Nephron (organoid): ENCODE data around the gene FUT1.

ENCODE experiments used
- H3K27ac Mint-ChIP-seq, 3 experiments: 2 replicates each; pipeline ENCODE4 v1.8.0; 2020; ENCODE audit warnings: mixed read lengths in 3 of 3, mild to moderate bottlenecking in 2 of 3, moderate library complexity in 1 of 3
- H3K27me3 Mint-ChIP-seq: 2 replicates; pipeline ENCODE4 v1.8.0; 2021; ENCODE audit warnings: low read depth, mild to moderate bottlenecking, moderate library complexity, mixed read lengths
- H3K36me3 Mint-ChIP-seq: 2 replicates; pipeline ENCODE4 v1.8.0; 2020; ENCODE audit warnings: low read depth, mixed read lengths
- H3K4me1 Mint-ChIP-seq: 2 replicates; pipeline ENCODE4 v1.8.0; 2020; ENCODE audit warnings: mixed read lengths
- H3K4me3 Mint-ChIP-seq, 3 experiments: 2 replicates each; pipeline ENCODE4 v1.8.0; 2020; ENCODE audit warnings: mild to moderate bottlenecking in 3 of 3, mixed read lengths in 3 of 3, moderate library complexity in 2 of 3
- H3K9me3 Mint-ChIP-seq: 2 replicates; pipeline ENCODE4 v1.8.0; 2020; ENCODE audit warnings: mixed read lengths
- TF ChIP-seq, protein P1 (sequence below), 3 experiments: fragments of 200-600 bp; sonication (generic); IDR thresholded peaks; one replicate each; pipeline ENCODE4 v1.5.0; 2021; ENCODE audit warnings: antibody characterized with exemption in 3 of 3; ENCODE audit not compliant: unreplicated experiment in 3 of 3

FUT1 gene

GRCh38 chr19:48711106-48711662, 41.3 kb downstream of the FUT1 start:
- Mint-ChIP-seq H3K27me3 (no peaks in the 10 kb centered on the region), H3K27ac (peak overlapping the region in 1 of 3 experiments; percentile 36), H3K9me3 (no peaks in the 10 kb centered on the region), H3K36me3 (peaks cover 14% of the 10 kb centered on the region), H3K4me1 (peaks cover 16% of the 10 kb centered on the region), H3K4me3 (peak overlapping the region; percentile 56 to 75 (median 71))
- TF ChIP-seq, protein P1, sequence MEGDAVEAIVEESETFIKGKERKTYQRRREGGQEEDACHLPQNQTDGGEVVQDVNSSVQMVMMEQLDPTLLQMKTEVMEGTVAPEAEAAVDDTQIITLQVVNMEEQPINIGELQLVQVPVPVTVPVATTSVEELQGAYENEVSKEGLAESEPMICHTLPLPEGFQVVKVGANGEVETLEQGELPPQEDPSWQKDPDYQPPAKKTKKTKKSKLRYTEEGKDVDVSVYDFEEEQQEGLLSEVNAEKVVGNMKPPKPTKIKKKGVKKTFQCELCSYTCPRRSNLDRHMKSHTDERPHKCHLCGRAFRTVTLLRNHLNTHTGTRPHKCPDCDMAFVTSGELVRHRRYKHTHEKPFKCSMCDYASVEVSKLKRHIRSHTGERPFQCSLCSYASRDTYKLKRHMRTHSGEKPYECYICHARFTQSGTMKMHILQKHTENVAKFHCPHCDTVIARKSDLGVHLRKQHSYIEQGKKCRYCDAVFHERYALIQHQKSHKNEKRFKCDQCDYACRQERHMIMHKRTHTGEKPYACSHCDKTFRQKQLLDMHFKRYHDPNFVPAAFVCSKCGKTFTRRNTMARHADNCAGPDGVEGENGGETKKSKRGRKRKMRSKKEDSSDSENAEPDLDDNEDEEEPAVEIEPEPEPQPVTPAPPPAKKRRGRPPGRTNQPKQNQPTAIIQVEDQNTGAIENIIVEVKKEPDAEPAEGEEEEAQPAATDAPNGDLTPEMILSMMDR (IDR thresholded peaks at IDR 0.05; ENCODE audit: unreplicated experiment in 3 of 3), result no peak

GRCh38 chr19:48708471-48708870, 44.0 kb downstream of the FUT1 start:
- H3K27me3 Mint-ChIP-seq, result peaks cover 5% of the 10 kb centered on the region
- H3K9me3 Mint-ChIP-seq, result no peaks in the 10 kb centered on the region
- H3K4me1 Mint-ChIP-seq, result peaks cover 6% of the 10 kb centered on the region
- peaks cover 34% of the 10 kb centered on the region for H3K36me3 Mint-ChIP-seq
- no peak overlapping the region for H3K27ac Mint-ChIP-seq
- TF ChIP-seq, protein P1 (IDR thresholded peaks at IDR 0.05; ENCODE audit: unreplicated experiment in 3 of 3), result no peak
- H3K4me3 Mint-ChIP-seq, result peak overlapping the region in 1 of 3 experiments; percentile 12

DNA sequence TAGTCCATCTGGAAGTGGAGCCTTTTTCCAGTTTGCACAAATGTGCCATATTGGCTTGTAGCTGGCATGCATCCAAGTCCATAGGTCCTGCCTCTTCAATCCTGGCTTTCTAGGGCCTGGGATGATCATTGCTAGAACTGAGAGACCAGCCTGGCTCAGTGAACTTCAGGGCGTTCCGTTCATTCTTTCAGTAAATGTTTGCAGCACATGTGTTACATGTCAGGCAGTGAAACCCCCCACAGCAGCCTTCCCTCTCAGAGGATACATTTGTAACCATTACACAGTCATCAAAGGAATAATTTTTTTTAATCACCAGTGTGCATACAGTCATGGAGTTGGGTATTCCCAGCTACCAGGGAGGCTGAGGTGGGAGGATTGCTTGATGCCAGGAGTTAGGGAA, 47.0 kb downstream of the FUT1 start:
- no peaks in the 10 kb centered on the region for H3K9me3 Mint-ChIP-seq
- H3K27ac Mint-ChIP-seq, result peak overlapping the region in 1 of 3 experiments; percentile 73
- H3K36me3 Mint-ChIP-seq, result peaks cover 43% of the 10 kb centered on the region

GRCh38 chr19:48703316-48703715, 49.1 kb downstream of the FUT1 start:
- H3K4me1 Mint-ChIP-seq, result peaks cover 6% of the 10 kb centered on the region
- H3K27ac Mint-ChIP-seq, result no peak overlapping the region
- no peak overlapping the region for H3K4me3 Mint-ChIP-seq
- H3K36me3 Mint-ChIP-seq, result peaks cover 39% of the 10 kb centered on the region
- TF ChIP-seq, protein P1 (IDR thresholded peaks at IDR 0.05; ENCODE audit: unreplicated experiment in 3 of 3), result no peak
- no peaks in the 10 kb centered on the region for H3K9me3 Mint-ChIP-seq
- H3K27me3 Mint-ChIP-seq, result peaks cover 14% of the 10 kb centered on the region

More for the DNA sequence above, 47.0 kb downstream of the FUT1 start:
- Mint-ChIP-seq H3K27me3 (peaks cover 9% of the 10 kb centered on the region), H3K4me1 (peaks cover 6% of the 10 kb centered on the region), H3K4me3 (no peak overlapping the region)
- TF ChIP-seq, protein P1 (IDR thresholded peaks at IDR 0.05; ENCODE audit: unreplicated experiment in 3 of 3), result no peak

GRCh38 chr19:48702701-48703100, 49.7 kb downstream of the FUT1 start:
- Mint-ChIP-seq H3K4me3 (no peak overlapping the region), H3K9me3 (no peaks in the 10 kb centered on the region), H3K27me3 (peaks cover 18% of the 10 kb centered on the region), H3K27ac (no peak overlapping the region), H3K36me3 (peaks cover 39% of the 10 kb centered on the region), H3K4me1 (peaks cover 6% of the 10 kb centered on the region)
- TF ChIP-seq, protein P1 (IDR thresholded peaks at IDR 0.05; ENCODE audit: unreplicated experiment in 3 of 3), result no peak

GRCh38 chr19:48698046-48698445, 54.4 kb downstream of the FUT1 start:
- TF ChIP-seq, protein P1 (IDR thresholded peaks at IDR 0.05; ENCODE audit: unreplicated experiment in 3 of 3), result no peak
- Mint-ChIP-seq H3K4me1 (peaks cover 4% of the 10 kb centered on the region), H3K9me3 (no peaks in the 10 kb centered on the region), H3K36me3 (peaks cover 19% of the 10 kb centered on the region), H3K27me3 (peaks cover 49% of the 10 kb centered on the region), H3K4me3 (no peak overlapping the region), H3K27ac (no peak overlapping the region)
